Epithelial cell of esophagus (primary cell): ENCODE measurements around the gene RTF2.

Experiments
- DNase-seq: peaks from one replicate; pipeline ENCODE4 v3.0.0; 2010; ENCODE audit warnings: low read depth
- H3K4me3 ChIP-seq: 2 replicates; pipeline ENCODE4 v1.5.1; 2011; ENCODE audit warnings: mild to moderate bottlenecking, low read length, control low read depth
- CTCF ChIP-seq: IDR thresholded peaks from 2 replicates; pipeline ENCODE4 v1.5.1; 2011; ENCODE audit warnings: low read depth, mild to moderate bottlenecking, low read length, control low read depth, inconsistent platforms; ENCODE audit not compliant: insufficient read depth; ENCODE audit errors: missing control alignments

Gene RTF2

GRCh38 chr20:56511926-56512325 is 43.5 kb downstream of the RTF2 start:
- no peak overlapping the region for H3K4me3 ChIP-seq
- no peak for TF ChIP-seq CTCF
- DNase-seq: no peak

- TF ChIP-seq CTCF: no peak
- no peak overlapping the region for H3K4me3 ChIP-seq
- DNase-seq: peak; percentile 7
Observed at GRCh38 chr20:56513161-56514150, 45.0 kb downstream of the RTF2 start.

GRCh38 chr20:56516631-56517030 is 48.2 kb downstream of the RTF2 start:
- no peak for DNase-seq
- no peak overlapping the region for H3K4me3 ChIP-seq
- no peak for TF ChIP-seq CTCF

- H3K4me3 ChIP-seq: no peak overlapping the region
- no peak for TF ChIP-seq CTCF
Observed at GRCh38 chr20:56517211-56517610, 48.8 kb downstream of the RTF2 start.

GRCh38 chr20:56517641-56518040 is 49.2 kb downstream of the RTF2 start:
- DNase-seq: no peak
- H3K4me3 ChIP-seq: no peak overlapping the region
- TF ChIP-seq CTCF: no peak

More at GRCh38 chr20:56517211-56517610, 48.8 kb downstream of the RTF2 start:
- no peak for DNase-seq

- TF ChIP-seq CTCF: no peak
- no peak overlapping the region for H3K4me3 ChIP-seq
- DNase-seq: no peak
Observed at GRCh38 chr20:56518126-56518525, 49.7 kb downstream of the RTF2 start.

- TF ChIP-seq CTCF: no peak
- DNase-seq: no peak
Observed at GRCh38 chr20:56518721-56519398, 50.4 kb downstream of the RTF2 start.

More at GRCh38 chr20:56518721-56519398, 50.4 kb downstream of the RTF2 start:
- no peak overlapping the region for H3K4me3 ChIP-seq
